GM18502 (cell line): ENCODE data around the gene WASF2.
"Not testable (repeated sequence)": the region's sequence is repeated elsewhere in the genome, so short reads cannot be mapped to it uniquely, and the experiment has no call there.

ENCODE experiments used
- ATAC-seq: cut with Tn5 transposase; IDR thresholded peaks from one replicate; pipeline ENCODE4 v1.9.1; 2021; ENCODE audit warnings: mild to moderate bottlenecking; ENCODE audit not compliant: unreplicated experiment, poor library complexity

The WASF2 gene

DNA sequence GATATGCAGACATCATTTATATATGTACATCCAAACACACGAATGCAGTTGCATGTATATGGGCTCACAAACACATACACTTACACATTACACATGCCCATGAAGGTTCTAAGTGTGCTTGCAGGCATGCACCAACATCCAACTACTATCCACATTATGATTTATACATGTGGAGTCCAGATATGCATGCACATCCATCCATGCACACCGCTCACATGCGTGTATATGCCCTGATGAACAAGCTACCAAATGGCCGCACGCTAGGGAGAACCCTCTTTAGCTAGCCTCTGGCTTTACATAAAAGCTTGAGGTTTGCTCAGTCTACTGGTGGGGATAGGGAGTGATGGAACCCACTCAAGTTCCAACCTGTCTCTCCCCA is 89.0 kb downstream of the WASF2 start:
- ATAC-seq = no peak

DNA sequence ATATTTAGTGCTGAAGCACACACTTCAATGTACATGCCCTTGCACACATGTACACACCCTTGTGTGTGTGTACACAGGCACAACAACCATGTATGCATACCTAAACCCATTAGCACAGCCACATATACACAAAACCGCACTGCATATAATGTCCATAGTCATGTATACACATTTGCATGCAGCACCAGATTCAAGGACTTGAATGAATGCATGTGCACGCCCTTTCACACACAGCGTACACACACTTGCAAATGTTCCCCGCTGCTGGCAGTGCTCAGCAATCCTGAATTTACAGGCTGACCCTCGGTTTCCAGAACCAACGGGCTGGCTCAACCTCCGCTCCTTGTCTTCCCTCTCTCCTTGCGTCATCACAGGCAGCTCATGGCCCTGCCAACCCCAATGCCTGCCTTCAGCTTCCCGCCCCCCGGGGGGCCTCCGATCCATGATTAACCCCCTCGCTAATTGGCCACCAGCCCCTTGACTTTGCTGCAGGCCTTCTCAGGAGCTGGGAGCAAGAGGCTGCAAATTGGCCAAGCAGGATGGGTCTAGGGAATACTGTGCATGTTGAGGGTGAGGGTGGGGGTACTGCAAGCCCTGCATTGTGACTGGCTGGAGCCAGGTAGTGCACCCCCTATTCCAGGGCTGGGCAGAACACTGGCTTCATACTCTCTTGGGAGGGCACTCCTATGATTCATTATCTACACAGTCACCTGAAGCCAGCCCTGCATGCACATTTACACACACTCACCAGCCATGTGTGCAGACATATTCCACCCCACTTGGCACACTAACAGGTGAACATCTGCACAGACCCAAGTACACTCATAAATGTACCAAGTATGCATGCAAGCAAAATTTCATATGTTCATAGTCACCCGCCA is 89.6 kb downstream of the WASF2 start:
- ATAC-seq = no peak

DNA sequence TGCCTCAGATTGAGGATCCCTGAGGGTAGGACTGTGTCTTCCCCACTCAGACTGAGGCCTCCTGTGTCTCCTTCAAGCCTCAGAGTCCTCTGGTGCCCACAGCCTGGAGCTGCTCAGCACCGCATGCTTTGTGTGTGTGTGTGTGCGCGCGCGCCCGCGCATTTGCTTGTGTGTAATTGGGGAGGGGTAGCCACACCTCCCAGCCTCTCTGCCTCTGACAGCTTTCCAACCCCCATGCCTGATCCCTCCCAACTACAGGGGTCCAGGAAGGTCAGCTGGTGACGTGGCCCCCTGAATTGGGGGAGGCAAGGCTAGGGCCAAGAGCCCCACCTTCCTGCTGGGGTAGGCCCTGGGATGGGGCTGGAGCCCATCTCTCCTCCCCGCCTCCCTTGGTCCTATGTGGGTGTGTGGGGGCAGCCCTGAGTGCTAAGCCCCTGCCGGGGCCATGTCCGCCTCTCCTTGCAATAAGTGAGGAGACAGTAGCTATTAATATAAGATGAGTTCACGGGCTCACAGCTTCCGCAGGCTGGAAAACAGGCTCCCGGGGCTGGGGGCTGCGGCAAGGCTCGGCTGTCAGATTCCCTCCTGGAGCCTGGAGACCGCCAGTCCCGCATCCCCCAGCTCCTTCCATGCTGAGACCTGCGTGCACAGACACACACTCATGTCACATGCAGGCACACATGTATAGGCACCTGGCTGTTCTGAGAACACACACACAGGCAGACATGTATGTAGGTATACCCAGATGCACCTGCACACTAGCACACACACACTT is 90.5 kb downstream of the WASF2 start:
- ATAC-seq = no peak

DNA sequence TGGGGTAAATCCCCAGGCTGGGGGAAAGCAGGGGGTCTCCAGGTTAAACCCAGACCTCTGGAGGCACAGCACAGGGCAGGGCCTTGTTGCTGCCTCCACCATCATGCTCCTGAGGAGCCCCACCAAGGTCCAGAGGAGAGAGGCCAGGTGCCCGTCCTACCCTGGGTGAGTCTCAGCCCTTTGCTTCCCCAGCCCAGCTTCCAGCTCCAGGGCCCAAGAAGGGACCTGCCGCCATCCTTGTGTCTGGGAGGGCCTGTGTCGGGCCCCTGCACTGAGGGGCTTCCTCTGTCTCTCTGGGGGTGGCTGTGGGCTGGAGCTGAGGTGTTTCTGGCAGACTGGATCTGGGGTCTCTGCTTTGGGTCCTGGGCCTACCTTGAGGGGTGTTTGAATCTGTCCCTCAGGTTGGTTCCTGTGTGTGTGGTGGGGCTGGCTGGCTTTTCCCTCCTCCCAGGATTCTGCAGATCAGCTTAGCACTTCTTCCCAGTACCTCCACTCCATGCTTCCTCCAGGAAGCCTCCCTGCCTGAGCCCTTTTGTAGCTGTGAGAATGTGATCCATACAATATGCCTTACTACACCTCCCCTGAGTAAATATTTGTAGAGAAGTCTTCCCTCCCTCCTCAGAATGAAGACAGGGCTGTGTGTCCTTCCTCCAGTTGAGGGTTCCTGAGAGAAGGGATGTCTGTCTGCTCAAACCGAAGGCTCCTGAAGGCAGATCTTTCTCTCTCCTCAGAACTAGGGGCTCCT is 91.4 kb downstream of the WASF2 start:
- no peak for ATAC-seq

DNA sequence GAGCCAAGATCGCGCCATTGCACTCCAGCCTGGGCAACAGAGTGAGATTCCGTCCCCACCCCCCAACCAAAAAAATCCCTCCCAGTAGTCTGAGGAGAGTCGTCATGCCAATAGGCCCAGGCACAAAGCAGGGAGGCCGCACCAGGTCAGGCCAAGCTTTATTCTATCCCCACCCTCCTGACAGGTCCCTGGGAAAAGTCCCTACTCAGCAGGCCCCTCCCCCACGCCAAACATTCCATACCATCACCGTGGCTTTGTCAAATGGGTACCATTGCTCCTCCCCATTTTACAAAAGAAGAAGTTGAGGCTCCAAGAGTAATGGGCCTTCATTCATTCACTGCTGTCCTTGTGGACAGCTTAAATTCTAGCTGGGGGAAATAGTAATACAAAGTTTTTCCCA is 92.2 kb downstream of the WASF2 start:
- no peak for ATAC-seq

DNA sequence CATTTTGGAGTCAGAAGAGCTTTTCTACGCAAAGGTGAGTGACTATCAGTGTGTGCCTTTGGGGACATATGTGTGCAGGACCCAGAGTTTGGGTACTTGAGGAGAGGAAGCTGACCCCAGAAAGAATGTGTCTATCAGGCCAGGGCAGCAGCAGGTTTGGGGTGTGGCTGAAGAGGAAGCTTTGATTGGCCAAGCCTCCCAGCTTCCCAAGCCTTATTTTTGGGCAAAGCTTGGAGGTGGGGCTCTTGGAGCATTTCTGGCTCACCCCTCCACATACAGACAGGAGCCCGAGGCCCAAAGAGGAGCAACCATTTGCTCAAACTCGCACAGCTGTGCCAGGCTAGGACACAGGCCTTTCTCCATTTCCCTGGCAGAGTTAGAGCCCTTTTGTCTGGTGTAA is 92.9 kb downstream of the WASF2 start:
- ATAC-seq = no peak

DNA sequence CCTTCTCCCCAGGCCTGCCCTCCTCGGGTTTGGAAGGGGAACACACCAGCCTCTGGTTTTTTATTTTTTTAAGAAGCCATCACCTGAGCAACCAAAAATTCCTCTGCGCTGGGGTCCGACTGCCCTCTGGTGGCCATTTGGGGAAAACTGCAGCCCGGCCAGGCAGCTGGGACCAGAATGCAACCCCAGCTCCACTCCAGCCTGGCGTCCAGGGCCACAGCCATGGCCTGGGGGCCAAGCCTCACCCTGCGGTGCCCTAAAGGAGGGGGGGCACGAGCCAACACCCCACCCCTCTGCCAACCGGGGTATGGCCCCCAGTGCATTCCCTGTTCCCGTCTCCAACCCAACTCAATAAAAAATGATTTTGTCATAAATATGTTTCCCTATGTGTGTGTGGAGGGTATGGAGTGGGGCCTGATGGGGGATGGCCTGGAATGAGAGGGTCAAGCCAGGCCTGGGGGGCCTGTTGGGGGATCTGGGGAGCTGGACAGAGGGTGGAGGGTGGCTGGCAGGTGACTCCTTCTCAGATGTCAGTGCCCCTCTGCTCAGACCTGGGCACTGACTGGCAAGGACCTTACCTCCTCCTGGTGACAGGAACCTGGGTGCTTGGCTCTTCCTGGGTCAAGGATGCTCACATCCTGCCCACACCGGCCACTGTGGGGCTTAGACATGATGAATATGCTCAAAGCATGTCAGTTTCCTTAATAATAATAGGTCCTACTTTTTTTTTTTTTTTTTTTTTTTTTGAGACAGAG is 94.3 kb downstream of the WASF2 start:
- no peak for ATAC-seq

DNA sequence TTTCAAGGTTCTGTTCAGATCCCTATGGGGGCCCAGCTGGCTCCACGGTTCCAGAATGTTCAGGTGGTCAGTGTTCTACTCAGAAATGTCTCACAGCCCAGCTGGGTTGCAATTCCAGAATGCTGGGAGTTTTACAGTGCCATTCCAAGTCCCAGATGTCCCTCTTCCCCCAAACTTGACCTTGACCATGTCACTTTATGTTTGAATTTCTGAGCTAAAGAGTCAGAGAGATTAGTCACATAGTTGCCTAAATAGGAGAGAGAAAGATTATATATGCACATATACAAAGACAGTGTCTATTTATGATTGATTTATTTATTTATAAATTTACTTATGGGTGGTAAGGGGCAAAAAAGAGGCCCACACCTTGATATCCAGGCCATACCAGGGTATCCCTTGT is 95.0 kb downstream of the WASF2 start:
- ATAC-seq = no peak

DNA sequence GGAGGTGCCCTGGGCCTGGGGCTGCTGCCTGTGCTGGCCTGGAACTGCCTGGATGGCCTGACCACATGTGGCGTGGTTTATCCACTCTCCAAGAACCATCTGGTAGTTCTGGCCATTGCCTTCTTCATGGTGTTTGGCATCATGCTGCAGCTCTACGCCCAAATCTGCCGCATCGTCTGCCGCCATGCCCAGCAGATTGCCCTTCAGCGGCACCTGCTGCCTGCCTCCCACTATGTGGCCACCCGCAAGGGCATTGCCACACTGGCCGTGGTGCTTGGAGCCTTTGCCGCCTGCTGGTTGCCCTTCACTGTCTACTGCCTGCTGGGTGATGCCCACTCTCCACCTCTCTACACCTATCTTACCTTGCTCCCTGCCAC is 95.7 kb downstream of the WASF2 start:
- no peak for ATAC-seq

DNA sequence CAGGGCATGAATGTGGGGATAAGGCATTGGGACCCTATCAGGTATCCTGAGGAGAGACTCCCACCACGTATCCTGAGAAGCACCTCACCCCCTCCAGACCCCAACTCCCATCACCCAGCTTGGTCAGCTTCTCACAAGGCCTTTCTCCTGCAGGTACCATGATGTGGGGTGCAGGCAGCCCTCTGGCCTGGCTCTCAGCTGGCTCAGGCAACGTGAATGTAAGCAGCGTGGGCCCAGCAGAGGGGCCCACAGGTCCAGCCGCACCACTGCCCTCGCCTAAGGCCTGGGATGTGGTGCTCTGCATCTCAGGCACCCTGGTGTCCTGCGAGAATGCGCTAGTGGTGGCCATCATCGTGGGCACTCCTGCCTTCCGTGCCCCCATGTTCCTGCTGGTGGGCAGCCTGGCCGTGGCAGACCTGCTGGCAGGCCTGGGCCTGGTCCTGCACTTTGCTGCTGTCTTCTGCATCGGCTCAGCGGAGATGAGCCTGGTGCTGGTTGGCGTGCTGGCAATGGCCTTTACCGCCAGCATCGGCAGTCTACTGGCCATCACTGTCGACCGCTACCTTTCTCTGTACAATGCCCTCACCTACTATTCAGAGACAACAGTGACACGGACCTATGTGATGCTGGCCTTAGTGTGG is 96.2 kb downstream of the WASF2 start:
- ATAC-seq = no peak

DNA sequence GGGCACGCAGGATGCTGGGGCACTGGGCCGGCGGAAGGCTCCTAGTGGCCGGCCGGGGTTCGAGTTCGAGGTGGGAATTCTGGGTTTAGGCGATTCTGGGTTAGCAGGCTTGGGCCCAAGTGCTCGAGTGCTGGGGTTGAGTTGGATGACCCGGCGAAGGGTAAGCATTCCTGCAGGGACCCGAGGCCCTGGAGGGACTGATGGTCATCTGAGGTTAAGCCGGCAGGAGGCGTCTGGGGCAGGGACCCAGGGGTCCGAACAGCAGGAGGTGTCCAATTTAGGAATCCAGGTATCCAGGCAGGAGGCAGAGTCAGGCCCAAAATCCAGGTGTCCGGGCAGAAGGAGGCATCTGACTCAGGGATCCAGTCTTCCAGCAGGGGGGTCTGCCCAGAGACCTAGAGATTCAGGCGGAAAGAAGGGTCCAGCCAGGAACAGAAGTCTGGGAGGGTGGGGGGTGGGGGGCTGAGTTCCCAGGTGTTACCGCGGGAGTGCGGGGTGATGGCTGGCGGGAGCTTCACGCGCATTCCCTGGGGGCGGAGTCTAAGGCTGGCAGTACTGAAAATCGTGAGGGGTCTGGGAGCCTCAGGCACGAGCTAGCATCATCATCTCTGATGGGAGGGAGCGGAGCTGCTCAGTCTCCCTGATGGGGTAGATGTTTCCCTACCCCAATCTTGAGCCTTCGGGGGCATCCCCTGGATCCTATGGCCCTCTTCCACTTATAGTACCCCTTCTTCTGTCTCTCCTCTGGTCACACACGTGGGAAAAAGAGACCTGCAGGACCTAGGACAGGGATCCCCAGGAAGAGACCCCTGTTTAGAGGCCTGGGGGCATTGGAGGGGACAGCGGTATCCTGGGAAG is 97.0 kb downstream of the WASF2 start:
- no peak for ATAC-seq

DNA sequence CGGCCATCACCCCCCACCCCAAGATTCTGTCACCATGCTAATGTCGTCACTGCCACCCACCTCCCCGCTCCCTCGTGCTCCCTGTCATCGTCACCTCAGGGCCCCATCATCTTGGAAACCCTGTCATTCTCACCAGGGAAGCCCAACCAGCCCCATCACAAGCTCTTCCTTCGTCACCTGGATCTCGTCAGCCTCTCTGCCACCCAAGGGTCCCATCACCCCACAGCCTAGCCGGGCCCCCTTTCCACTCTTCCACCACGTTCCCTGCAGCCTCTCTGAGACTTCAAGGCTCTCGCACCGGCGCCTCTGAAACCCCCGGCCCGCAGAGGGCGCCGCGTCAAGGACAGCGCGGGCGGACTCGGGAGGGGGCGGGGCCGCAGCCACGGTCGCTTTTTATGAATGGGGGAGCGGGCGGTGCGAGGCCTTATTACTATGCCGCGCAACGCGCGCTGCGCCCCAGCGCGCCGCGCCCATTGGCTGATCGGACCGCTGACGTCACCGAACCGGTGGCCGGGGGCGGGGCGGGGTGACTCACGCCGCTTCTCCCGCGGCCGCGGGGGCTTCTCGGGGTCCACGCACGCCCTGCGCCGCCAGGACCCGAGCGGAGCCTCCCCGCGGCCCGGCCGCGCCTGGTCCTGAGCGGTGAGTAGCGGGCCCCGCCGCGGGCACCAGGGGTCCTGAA is 97.7 kb downstream of the WASF2 start, which contains the start of gene GPR3:
TSS of gene GPR3 (plus strand) at position 527 of the 682 bp plus-strand sequence. CDS start 1,177 bp downstream, outside the sequence.
- peak; percentile 77 for ATAC-seq

DNA sequence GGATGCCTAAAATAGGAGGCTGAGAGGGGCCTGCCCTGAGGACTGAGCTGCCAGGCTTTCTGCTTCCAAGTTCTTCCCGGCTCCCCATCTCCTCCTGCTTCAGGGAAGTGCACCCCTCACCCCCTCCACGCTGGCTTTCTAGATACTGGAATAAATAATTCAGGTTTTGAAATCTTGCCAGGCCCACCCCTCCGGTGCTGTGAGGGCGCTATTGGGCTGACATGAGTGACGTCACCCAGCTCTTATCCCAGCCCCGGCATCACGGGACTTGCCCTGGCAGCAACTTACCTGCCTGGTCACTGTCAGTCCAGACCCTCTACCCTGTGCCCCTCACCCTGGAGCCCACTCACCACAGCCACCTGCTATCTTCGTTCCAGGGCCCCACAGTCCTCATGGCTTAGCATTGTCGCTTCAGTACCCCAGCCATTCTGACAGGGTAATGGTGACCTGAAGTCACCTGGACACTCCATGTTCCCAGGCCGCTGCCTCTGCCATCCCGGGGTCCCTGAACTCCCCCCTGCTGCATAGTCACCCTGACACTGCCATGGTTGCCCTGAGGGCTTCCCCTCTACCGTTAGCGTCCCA is 98.4 kb downstream of the WASF2 start:
- ATAC-seq = no peak

DNA sequence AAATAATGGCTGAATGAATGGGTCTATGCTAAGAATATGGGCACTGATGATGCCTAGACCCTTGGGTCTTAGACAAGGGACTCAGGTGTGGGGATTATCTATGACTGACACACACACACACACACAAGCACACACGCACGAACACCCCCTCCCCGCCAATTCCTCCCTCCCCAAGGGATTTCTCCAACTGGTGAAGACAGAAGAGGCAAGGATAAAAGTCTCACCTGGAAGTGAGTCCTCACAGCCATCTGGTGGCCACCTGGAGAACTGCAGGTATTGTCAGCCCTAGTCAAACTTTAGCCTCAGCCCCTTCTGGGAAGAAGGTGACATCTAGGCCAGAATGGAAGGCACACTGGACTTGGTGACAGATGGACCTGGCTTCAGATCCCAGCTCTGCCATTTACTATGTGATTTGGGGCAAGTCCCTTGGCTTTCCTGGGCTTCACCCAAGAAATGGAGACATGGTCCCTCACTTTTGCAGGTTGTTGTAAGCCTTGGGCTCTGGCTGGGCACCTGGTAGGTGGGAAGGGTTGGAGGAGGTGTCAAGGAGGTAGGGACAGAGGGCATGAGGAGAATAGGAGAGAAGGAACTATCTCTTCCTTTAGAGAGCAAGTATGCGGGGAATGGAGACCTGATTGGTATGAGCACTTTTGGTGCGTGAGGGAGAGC is 101.5 kb downstream of the WASF2 start:
- ATAC-seq = no peak

DNA sequence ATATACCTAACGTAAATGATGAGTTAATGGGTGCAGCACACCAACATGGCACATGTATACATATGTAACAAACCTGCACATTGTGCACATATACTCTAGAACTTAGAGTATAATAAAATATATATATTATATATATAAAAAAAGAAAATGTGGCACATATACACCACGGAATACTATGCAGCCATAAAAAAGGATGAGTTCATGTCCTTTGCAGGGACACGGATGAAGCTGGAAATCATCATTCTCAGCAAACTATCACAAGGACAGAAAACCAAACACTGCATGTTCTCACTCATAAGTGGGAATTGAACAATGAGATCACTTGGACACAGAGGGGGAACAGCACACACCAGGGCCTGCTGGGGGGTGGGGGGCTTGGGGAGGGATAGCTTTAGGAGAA is 105.2 kb downstream of the WASF2 start:
- not testable (repeated sequence) for ATAC-seq

DNA sequence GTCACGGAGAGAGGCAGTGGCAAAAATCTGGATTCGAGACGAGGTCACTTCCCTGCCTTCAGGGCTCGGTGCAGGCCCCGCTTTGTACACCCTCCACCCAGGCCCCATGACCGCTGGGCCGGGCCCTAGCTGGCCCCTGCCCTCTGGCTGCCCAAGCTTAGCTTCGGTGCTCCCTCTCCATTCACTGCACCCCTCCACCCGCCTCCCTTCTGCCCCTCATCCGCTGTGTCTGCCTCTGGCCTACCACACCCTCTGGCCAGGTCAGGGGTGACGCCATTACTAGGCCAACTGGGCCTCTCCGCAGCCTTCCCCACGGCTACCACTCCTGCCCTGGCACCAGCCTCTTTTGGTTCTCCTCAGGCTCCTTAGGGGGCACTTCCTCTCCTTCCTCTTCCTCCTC is 106.3 kb downstream of the WASF2 start:
- no peak for ATAC-seq

DNA sequence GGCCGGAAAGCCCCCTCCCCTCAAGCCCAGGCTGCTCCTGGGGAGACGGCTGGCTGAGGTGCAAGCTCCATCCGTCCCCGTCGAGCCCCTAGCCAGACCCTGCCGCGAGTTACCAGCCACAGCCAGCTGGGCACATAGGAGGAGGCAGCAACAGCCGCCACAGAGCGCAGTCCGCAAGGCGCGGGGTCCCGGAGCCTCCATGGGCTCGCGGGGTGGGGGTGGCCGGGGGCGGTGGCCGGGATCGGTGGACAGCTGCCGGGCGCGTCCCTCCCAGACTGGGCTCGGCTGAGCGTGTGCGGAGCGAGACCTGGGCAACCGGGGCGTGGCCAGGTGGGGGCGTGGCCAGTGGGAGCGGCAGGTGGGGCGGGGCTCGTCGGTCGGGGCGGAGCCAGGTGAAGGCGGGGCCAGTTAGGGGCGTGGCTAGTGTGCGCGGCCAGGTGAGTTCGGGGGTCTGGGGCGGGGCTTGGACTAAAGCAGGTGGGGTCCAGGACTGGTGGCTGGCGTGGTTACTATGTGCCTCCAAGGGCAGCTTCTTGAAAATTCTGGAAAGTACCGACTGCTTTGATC is 106.8 kb downstream of the WASF2 start, which contains the start of gene CD164L2:
TSS of gene CD164L2 (minus strand) at position 295 of the 567 bp plus-strand sequence. CDS start at position 201, 94 bp downstream.
- ATAC-seq = no peak
